GM19468 (cell line): ENCODE measurements around the gene FAM171A2.
"Not testable (repeated sequence)": the region's sequence is repeated elsewhere in the genome, so short reads cannot be mapped to it uniquely, and the experiment has no call there.

ENCODE experiments used
- ATAC-seq: cut with Tn5 transposase; IDR thresholded peaks from one replicate; pipeline ENCODE4 v1.9.1; 2021; ENCODE audit warnings: mild to moderate bottlenecking, moderate library complexity, moderate number of reproducible peaks; ENCODE audit not compliant: unreplicated experiment; ENCODE audit errors: extremely low read depth

The FAM171A2 gene

GRCh38 chr17:44363613-44364159 lies at the start of gene FAM171A2:
Gene FAM171A2 (minus strand): TSS chr17:44363853. CDS start chr17:44363714, 139 bp downstream.
- ATAC-seq: no peak

DNA sequence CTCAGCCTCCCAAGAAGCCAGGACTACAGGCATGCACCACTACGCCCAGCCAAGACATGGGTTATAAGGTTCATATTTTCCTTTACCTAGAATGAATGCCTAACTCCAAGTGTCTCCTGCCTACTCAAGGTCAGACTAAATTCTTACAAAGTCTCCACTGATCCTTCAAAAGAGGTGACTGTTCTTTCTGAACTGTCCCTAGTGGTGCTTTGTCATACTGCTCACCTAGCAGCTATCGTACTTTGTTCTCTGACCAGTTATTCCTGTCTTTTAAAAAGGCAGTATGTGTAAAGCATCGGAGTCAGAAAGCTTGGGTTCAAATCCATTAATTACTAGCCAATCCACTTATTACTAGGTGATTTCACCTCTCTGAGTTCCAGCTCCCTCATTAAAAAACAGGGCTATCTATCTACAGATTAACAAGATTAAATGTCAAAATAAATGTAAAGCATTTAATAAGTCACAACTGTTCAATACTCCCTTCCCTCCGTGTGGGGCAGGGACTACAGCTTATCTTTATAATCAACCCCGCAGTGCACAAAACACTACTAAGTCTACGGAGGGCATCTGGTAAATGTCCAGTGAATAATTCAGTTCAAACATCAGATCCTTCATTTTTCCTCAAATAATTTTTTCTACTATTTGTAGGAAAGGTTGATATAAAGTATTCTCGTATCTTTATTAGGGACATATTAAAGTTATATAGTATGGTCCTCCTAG lies 45.8 kb upstream of the FAM171A2 start:
- ATAC-seq: no peak

GRCh38 chr17:44408786-44409185 lies 45.1 kb upstream of the FAM171A2 start:
- no peak for ATAC-seq

DNA sequence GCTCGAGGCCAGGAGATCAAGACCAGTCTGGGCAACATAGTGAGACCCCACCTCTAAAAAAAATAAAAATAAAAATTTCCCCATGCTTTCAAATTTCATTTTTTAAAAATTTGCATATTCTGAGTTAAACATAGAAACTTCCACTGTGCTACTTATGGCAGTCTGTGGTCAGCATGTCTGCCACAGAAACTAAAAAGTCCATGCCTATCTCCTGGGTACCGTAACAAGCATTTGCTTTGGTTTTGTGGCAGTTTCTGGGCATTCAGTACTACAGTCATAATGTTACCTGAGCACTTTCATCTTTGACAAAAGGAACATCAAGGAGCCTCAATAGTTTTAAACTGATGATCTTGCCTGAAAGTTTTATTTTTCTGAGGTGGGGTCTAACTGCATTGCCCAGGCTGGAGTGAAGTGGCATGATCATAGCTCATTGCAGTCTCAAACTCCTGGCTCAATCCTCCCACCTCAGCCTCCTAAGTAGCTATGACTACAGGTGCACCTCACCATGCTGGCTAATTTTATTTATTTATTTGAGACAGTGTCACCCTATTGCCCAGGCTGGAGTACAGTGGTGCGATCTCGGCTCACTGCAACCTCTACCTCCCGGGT lies 39.0 kb upstream of the FAM171A2 start:
- no peak for ATAC-seq

DNA sequence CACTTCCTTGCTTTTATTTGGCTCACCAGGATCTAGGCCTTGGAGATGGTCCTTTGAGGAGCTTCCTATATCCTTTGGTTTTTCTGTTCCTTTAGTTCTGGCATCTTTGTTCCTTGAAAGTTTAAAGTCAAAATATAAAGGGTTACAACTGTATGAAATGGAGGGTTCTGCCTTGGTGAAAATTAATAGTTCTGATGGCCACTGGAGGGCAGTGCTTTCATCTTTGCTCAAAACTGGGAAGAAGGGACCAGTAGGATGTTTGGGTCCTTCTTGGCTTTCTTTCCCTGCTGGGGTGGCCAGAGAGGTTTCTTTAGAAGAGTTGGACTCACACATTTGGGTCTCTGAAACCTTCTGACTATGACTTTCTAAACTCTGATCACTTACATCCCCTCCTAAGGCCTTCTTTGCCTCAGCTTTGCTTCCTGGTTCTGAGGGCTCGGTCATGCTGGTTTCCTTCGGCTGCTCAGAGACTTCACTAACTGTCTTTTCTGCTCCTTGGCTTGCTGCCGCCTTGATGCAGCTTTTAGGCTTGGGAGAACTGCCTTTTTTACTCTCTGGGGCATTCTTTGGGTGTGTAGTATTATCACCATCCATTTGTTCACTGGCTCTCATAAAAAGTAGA lies 36.7 kb upstream of the FAM171A2 start:
- ATAC-seq: no peak

DNA sequence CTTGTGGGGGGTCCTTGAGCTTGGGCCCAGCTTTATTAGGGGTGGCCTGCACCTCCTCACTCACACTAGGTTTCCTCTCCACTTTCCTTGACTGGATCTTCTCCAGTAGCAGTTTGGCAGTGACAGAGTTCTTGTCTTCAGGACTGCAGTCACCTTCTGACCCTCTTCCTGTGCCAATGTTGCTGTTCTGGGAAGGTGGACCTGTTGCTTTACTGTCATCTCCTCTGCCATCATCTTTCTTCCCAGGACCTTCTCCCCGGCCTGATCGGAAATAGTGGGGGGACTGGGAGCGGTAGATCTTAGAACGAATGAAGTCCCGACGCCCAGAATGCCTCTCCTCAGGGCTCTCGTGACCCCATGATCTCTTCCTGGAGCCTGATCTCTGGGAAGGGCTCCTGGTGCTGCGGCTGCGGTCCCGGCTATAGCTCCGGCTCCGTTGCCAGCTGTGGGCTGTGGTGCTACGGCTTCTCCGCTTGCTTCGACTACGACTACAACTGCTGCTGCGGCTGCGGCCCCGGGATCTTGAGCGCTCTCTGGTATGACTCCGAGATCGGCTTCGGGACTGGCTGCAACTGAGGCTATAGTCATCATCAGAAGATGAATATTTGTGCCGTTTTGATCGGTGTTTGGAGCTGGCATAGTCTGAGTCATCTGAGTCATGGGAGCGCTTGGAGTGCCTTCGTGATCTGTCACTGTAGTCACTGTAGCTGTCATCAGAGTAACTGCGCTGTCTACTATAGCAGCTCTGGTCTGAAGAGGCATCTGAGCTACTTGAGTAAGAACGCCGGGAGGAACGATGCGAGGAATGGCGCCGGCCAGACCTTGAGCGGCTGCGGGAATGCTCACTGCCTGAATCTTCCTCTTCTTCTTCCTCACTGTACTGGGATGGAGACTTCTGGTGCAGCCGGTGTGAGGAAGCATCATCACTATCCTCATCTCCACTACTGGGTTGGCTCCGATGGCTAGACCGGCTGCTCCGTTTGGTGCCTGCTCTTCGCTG lies 35.3 kb upstream of the FAM171A2 start:
- ATAC-seq: no peak

- ATAC-seq: no peak
Measured at GRCh38 chr17:44397479-44398440, 34.1 kb upstream of the FAM171A2 start.

GRCh38 chr17:44396946-44397345 lies 33.3 kb upstream of the FAM171A2 start:
- ATAC-seq: no peak

DNA sequence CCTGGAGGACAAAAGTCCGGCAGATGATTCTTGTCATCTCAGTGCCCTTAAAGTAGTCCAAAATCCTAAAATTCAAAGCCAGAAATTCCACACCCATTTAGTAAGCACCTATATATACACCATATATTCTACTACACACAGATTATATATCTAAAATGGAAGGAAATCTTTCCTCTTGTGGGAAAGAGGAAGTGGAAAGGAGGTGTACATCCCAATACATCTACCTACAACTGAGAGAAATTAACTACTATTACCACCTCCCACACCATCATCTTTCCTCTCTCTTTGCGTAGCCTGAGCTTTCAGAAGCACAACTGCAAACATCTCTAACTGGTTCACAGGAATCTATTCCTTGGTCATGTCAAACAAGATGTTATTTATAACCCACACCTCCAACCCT lies 31.2 kb upstream of the FAM171A2 start:
- no peak for ATAC-seq

GRCh38 chr17:44394112-44394511 lies 30.5 kb upstream of the FAM171A2 start:
- not testable (repeated sequence) for ATAC-seq

DNA sequence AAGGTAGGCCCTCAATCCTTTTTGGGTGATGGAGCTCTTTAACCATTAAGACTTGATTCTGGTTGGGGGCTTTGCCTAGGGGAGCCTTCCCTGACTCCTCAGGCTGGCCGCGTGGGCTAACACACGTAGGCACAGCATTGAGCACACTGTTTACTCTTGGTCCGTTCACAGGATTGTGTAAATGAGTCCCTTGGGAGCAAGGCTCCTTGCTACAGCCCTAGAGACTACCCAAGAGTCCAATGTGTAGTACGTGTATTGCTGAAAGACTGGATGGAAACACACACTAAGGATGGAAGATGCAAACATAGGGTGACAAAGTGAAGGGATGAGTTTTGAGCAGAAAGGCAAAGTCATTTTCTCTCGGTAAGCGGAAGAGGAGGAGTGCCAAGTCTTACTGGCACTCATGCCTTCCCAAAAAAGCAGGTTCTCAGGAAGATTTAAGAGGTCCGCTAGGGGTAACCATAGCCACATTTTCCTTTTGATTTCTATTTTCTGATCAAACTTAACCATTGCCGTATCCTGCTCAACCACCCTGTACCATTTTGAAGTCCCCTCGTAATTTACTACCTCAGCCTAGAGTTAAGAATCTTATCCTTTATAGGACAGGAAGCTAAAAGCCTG lies 26.7 kb upstream of the FAM171A2 start:
- no peak for ATAC-seq

DNA sequence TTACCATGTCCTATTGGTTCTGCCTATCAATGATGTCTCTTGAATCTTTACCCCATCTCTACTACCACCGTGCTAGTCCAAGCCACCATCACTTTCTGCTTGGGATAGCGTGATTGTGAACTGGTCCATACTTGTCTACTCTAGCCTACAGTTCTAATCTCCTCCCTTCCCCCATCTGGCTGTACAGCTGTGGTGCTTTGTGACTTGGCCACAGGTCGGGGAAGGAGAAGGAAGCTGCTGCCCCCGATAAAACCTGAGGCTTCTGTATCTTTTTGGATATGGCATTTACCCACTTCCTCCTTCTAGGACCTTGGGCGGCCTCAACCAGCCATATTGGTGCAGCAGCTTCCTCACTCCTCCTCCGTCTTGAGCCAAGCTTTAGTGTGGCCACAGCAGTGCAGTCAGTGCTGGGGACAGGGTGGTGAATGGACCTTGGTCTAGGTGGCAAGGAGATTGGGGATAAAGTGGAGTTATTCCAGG lies 26.1 kb upstream of the FAM171A2 start:
- ATAC-seq: no peak

DNA sequence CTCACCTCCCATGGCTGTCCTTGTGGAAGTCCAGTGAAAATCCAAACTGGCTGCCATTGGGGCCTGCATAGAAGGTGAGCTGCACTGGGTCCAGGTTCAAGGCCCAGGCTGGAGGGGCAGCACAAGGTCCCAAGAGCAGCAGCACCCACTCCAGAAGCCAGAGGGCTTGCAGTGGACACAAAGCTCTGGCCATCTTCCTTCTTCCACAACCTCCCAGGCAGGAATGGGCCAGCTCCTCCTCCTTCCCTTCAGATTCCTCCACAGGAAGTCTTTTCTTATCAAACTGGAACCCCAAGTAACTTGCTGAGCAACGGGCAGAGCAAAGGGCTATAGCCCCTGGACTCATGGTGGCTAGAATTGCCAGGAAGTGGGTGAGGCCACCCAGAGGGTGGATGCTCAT lies 25.6 kb upstream of the FAM171A2 start, which contains the start of gene ITGA2B:
TSS of gene ITGA2B (minus strand) at position 369 of the 400 bp plus-strand sequence. CDS start at position 193, 176 bp downstream.
- no peak for ATAC-seq

DNA sequence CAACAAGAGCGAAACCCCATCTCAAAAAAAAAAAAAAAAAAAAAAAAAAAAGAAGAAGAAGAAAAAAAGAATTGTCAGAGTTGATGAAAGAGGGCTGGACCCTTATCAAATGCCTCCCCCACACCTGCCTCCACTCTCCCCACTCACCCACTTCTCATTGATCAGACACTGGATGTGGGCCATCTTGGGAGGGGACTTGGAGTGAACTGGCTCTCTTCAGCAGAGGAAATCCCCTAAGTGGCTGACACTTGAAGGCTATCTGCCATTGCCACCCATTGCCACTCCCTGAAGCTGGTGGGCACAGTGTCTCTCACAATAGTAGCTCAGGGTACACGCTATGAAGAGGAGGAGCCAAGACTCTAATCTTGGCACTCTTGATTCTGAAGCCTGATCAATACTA lies 24.2 kb upstream of the FAM171A2 start:
- ATAC-seq: no peak

GRCh38 chr17:44386182-44386525 lies 22.5 kb upstream of the FAM171A2 start:
- ATAC-seq: no peak

DNA sequence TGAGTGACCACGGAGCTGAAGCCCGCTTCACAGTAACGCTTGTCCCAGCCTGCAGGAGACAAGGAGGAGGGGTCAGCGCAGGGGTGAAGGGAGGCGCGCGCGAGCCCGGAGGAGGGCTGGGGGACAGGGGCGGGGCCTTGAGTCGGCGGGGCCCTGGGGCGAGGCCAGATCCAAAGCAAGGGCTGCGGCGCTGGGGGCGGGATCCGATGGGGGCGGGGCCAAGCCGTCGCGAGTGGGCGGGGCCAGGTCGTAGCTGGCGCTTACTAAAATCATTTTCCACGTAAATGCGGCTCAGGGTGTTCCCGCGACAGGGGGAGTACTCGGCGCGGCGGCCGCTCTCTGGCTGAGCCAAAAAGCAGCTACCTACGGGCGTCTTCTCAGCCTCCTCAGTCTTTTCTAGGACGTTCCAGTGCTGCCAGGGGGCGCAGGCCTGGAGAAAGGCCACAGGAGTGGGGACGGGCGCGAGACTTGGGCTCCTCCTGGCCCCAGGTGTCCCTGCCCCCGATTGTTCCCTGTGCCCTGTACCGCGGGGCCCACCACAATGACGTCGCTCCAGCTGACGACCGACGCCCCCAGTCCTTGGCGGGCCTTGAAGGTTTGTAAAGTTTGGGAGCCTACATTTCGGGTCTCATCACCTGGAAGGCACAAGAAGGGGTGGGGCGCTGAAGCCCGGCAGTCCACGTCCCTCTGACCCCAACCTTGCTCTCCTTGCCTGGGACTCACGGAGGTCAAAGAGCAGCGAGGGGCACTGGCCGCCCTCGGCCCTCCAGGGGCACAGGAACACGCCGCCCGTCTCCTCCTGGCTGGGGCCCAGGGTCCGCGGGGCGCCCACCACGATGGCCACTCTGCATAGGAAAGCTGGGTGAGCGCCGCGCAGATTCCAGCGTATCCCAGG lies 21.9 kb upstream of the FAM171A2 start:
- ATAC-seq: no peak

DNA sequence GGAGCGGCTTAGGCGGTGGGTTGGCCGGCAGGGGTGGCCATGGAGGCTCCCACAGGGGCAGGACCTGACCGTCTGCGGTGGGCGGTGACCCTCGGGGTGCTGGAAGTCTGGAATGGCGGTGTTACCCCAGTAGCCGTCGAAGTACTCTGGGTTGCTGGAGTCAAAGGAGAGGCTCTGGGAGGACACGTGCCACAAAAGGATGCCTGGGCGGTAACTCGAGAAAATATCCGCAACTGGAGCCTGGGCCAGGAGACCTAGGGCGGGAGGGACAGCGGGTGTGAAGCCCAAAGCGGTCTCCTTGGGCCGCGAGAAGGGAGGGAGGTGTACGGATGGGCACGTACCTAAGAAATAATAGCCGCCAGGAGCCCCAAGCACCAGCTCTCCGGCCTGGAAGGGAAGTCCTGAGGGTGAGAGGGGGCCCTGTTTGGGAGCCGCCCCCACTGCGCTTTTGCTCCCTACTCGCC lies 21.2 kb upstream of the FAM171A2 start:
- ATAC-seq: no peak
